Activated naive CD4-positive, alpha-beta T cell treated with Interleukin-2 at 50 U/mL for 16 hours (primary cell): ENCODE results near the gene CYBC1.
"Not testable (repeated sequence)": the region's sequence is repeated elsewhere in the genome, so short reads cannot be mapped to it uniquely, and the experiment has no call there.

ENCODE experiments used
- DNase-seq: peaks from one replicate; pipeline ENCODE4 v3.0.0-alpha.2; 2020

Gene CYBC1

DNA sequence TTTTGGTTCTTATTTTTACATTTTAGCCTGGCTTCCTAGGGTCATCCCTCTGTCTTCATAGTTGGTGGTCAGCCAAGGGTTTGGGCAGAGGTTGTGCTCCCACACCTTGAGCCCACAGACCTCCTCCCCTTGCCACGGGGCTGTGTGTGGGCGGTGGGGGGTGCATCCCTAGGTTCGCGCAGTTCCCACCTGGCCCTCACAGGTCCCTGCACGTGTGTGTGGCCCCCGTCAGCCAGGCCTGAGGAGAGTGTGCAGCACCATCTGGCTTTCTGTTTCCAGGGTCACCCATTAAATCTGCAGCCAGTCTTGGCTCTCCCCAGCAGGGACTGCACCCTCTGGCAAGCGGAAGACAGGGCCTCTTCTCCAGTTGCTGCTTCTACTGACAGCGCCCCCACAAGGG, 18.5 kb downstream of the CYBC1 start:
- DNase-seq, result no peak

GRCh38 chr17:82429824-82430223, 20.7 kb downstream of the CYBC1 start:
- no peak for DNase-seq

- no peak for DNase-seq
Observed at GRCh38 chr17:82428546-82428945, 22.0 kb downstream of the CYBC1 start.

GRCh38 chr17:82424863-82425159, 25.7 kb downstream of the CYBC1 start:
- DNase-seq, result no peak

GRCh38 chr17:82424001-82424862, 26.3 kb downstream of the CYBC1 start:
- DNase-seq, result peak; percentile 65

- no peak for DNase-seq
Observed at GRCh38 chr17:82419540-82419939, 31.0 kb downstream of the CYBC1 start.

- DNase-seq, result peak; percentile 86
Observed at GRCh38 chr17:82418001-82418986, 32.3 kb downstream of the CYBC1 start, which contains the start of the genes HEXD and OGFOD3. HEXD (plus strand) TSS chr17:82418347; CDS start chr17:82419800, 1,453 bp downstream. OGFOD3 (minus strand) TSS chr17:82418586; CDS start chr17:82418485, 101 bp downstream.

GRCh38 chr17:82416771-82417170, 33.8 kb downstream of the CYBC1 start:
- DNase-seq, result no peak

DNA sequence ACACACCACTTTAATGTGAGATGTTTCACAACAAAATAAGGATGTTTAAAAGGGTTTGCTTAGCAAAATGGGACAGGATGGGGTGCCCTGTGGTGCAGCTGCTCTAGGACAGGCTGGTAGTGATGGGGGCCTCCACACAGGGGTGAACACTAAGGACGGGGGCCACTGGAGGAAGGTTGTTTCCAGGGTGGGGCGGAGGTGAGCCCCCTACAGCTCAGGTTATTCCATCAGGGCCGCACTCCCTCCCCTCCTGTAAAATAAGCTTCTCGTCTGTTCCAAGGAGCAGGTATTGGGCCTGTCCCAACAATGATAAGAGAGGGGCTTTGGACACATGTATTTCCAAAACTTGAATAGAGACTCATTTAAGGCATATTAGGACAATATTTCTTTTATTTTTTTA, 34.3 kb downstream of the CYBC1 start:
- DNase-seq, result no peak

DNA sequence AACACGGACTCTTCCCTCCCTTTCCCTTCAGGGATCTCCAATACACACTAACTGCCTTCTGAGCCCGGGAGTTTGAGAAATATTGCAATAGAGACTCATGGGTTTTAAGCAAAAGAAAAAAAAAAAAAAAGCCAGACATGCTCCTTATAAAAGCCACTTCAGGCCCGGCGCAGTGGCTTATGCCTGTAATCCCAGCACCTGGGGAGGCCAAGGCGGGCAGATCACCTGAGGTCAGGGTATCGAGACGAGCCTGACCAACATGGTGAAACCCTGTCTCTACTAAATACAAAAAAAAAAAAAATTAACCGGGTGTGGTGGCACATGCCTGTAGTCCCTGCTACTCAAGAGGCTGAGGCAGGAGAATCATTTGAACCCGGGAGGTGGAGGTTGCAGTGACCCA, 34.8 kb downstream of the CYBC1 start:
- no peak for DNase-seq

- no peak for DNase-seq
Observed at GRCh38 chr17:82415336-82415735, 35.2 kb downstream of the CYBC1 start.

DNA sequence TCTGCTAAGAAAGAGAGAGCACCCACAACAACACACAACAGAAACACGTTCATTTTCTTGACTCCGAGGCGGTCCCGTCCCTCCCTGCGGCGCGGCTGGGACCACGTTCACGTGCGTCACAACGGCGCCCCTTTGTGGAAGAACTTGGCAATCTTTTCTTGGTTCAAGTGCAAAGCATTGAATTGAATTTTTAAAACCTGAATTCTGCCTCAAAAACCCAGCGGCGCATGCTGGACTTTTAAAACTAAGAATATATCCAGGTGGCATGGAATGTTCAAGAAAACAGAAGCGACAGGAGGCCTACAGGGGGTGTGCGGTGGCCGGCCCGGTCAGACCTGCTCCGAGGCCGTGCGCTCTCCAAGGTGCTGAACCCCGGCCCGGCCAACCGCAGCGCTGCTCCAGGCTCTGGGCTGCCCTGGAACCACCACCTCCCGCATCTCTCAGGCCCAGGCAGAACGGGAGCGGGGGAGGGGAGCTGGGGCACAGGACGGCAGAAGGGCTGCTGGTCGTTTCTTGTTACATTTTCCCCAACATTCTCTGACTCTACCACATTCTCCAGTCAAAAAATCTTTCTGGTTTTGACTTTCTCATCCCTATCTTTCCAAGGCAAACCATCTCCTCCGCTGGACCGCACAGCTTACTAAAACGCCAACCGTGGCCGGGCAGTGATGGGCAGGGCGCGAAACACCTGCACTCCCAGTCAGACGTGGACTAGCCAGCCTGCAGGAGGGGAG, 35.8 kb downstream of the CYBC1 start:
- DNase-seq, result peak; percentile 78

GRCh38 chr17:82412535-82413520, 37.7 kb downstream of the CYBC1 start:
- no peak for DNase-seq

GRCh38 chr17:82412081-82412480, 38.5 kb downstream of the CYBC1 start:
- DNase-seq, result not testable (repeated sequence)

DNA sequence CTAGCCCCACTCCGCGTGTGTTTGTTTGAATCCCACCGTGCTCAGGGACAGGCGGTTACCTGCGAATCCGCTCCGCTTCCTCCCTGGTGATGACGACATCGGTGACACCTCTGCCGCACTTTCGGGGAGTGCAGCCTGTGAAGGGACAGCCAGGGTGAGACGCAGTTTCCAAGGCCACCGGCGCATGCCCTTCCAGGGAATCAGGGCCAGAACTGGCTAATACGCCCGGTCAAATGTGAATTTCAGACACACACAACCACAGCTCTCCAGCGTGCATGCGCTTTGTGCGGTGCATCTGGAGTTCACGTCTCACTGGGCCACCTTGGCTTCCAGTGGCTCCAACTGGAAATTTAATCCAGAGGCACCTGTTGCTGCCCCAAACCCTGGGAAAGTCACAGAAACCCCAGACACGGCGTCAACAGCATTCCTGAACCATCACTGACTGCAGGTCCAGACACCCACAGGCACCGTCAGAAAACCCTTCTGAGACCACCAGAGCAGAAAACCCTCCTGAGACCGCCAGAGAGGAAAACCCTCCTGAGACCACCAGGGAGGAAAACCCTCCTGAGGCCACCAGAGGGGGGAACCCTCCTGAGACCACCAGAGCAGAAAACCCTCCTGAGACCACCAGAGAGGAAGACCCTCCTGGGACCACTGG, 39.0 kb downstream of the CYBC1 start:
- no peak for DNase-seq

- no peak for DNase-seq
Observed at GRCh38 chr17:82410014-82410716, 40.4 kb downstream of the CYBC1 start.

DNA sequence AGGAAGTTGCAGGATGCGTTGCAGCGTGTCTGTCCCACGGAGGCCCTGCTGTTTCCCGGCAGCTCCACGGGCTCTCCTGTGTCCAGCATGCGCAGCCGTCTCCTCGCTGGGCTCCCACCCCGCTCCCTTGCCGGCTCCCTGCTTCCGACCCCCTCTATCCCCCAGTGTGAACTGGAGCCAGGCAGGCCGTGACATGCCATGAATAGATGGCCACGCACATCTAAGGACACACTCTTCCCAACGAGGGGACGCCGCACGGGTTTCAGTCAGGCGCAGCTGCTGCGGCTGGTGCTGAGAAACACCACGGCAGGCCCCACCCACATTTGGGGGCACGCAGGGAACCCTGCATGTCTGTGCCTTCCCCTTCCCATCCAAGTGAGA, 41.6 kb downstream of the CYBC1 start:
- DNase-seq, result no peak

DNA sequence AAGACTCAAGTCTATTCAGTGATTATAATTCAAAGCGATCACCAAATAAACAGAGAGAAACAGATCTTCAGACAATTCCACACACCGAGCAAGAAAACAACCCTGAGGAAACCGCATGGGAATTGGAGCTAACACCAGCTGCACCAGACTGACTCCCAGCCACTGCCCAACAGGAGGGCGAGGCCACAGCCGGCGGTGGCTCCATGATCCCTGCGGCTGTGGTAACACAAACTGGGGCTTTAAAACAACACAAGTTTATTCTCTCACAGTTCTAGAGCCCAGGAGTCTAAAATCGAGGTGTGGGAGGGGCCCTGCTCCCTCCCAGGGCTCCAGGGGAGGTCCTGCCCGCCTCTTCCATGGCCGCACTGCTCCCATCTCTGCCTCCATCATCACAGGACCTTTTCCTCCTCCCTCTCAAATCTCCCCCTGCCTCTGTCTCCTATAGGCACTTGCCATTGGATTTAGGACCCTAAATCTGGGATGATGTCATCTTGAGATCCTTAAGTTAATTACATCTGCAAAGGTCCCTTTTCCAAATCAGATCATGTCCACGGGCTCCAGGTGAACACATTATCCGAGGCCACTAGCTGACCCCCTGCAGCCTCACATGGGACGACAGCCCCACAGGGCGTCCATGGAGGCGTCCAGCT, 42.1 kb downstream of the CYBC1 start:
- DNase-seq, result no peak

- no peak for DNase-seq
Observed at GRCh38 chr17:82407255-82407654, 43.3 kb downstream of the CYBC1 start.

GRCh38 chr17:82406131-82406671, 44.4 kb downstream of the CYBC1 start:
- DNase-seq, result no peak
